Measurements from ENCODE around the gene KANSL1. TPM values are rescaled to one million over a fixed set of nuclear protein-coding genes. Genes with fewer than 3 reads are reported as not detected.
A peak's percentile ranks its signal among the peaks of the same experiment; 100 is the strongest.

The KANSL1 gene
- total RNA-seq, 4 donors from 2014 or later = 53.8 to 107 (median 60.6) TPM

GRCh38 chr17:46028374-46028773 lies 164.9 kb downstream of the KANSL1 start:
- DNase-seq (ENCODE audit: low spot score in 2 of 2) = no peak
- WGBS, 2 donors = 80 to 84% methylated on average over 3 of the region's 3 CpGs
- TF ChIP-seq POLR2A (IDR thresholded peaks at IDR 0.05) = no peak
- TF ChIP-seq, protein P1, sequence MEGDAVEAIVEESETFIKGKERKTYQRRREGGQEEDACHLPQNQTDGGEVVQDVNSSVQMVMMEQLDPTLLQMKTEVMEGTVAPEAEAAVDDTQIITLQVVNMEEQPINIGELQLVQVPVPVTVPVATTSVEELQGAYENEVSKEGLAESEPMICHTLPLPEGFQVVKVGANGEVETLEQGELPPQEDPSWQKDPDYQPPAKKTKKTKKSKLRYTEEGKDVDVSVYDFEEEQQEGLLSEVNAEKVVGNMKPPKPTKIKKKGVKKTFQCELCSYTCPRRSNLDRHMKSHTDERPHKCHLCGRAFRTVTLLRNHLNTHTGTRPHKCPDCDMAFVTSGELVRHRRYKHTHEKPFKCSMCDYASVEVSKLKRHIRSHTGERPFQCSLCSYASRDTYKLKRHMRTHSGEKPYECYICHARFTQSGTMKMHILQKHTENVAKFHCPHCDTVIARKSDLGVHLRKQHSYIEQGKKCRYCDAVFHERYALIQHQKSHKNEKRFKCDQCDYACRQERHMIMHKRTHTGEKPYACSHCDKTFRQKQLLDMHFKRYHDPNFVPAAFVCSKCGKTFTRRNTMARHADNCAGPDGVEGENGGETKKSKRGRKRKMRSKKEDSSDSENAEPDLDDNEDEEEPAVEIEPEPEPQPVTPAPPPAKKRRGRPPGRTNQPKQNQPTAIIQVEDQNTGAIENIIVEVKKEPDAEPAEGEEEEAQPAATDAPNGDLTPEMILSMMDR (IDR thresholded peaks at IDR 0.05) = no peak
- H3K4me3 ChIP-seq (ENCODE audit: low read depth, poor library complexity, severe bottlenecking) = no peak overlapping the region
- intact Hi-C loops (cut with DNase I; ENCODE audit: low total_unique reads) = no loop called here

DNA sequence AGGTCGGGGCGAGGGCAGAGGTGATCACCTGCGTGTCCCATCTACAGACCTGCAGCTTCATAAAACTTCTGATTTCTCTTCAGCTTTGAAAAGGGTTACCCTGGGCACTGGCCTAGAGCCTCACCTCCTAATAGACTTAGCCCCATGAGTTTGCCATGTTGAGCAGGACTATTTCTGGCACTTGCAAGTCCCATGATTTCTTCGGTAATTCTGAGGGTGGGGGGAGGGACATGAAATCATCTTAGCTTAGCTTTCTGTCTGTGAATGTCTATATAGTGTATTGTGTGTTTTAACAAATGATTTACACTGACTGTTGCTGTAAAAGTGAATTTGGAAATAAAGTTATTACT lies 165.3 kb downstream of the KANSL1 start:
- TF ChIP-seq, protein P1 (IDR thresholded peaks at IDR 0.05) = no peak
- TF ChIP-seq POLR2A (IDR thresholded peaks at IDR 0.05) = no peak
- WGBS, 2 donors = 80 to 82% methylated on average over 4 of the region's 4 CpGs
- intact Hi-C loops (cut with DNase I; ENCODE audit: low total_unique reads) = no loop called here
- H3K4me3 ChIP-seq (ENCODE audit: low read depth, poor library complexity, severe bottlenecking) = no peak overlapping the region
- DNase-seq (ENCODE audit: low spot score in 2 of 2) = no peak

GRCh38 chr17:46027048-46027975 lies 165.9 kb downstream of the KANSL1 start:
- WGBS, 2 donors = 75 to 79% methylated on average over 12 of the region's 12 CpGs
- H3K4me3 ChIP-seq (ENCODE audit: low read depth, poor library complexity, severe bottlenecking) = no peak overlapping the region
- intact Hi-C loops (cut with DNase I; ENCODE audit: low total_unique reads) = no loop called here
- TF ChIP-seq, protein P1 (IDR thresholded peaks at IDR 0.05) = no peak
- TF ChIP-seq POLR2A (IDR thresholded peaks at IDR 0.05) = no peak
- DNase-seq (ENCODE audit: low spot score in 2 of 2) = no peak

- 72 to 76% methylated on average over 13 to 14 of the region's 17 CpGs for WGBS, 2 donors
- intact Hi-C loops (cut with DNase I; ENCODE audit: low total_unique reads) = no loop called here
- no peak for TF ChIP-seq POLR2A (IDR thresholded peaks at IDR 0.05)
- TF ChIP-seq, protein P1 (IDR thresholded peaks at IDR 0.05) = no peak
- H3K4me3 ChIP-seq (ENCODE audit: low read depth, poor library complexity, severe bottlenecking) = no peak overlapping the region
- peak; percentile 45 to 79 for DNase-seq (ENCODE audit: low spot score in 2 of 2)
Observed at GRCh38 chr17:46026166-46027047, 166.8 kb downstream of the KANSL1 start.

DNA sequence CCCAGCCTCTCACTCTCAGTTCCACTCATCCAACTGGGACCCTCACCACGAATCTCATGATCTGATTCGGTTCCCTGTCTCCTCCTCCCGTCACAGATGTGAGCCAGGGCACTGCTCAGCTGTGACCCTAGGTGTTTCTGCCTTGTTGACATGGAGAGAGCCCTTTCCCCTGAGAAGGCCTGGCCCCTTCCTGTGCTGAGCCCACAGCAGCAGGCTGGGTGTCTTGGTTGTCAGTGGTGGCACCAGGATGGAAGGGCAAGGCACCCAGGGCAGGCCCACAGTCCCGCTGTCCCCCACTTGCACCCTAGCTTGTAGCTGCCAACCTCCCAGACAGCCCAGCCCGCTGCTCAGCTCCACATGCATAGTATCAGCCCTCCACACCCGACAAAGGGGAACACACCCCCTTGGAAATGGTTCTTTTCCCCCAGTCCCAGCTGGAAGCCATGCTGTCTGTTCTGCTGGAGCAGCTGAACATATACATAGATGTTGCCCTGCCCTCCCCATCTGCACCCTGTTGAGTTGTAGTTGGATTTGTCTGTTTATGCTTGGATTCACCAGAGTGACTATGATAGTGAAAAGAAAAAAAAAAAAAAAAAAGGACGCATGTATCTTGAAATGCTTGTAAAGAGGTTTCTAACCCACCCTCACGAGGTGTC lies 167.6 kb downstream of the KANSL1 start:
- DNase-seq (ENCODE audit: low spot score in 2 of 2) = peak in 1 of 2 donors; percentile 77
- TF ChIP-seq, protein P1 (IDR thresholded peaks at IDR 0.05) = no peak
- no peak for TF ChIP-seq POLR2A (IDR thresholded peaks at IDR 0.05)
- intact Hi-C loops (cut with DNase I; ENCODE audit: low total_unique reads) = no loop called here
- WGBS, 2 donors = 77% methylated on average over 8 of the region's 8 CpGs
- H3K4me3 ChIP-seq (ENCODE audit: low read depth, poor library complexity, severe bottlenecking) = no peak overlapping the region
